KG1 (cell line): ENCODE data around the gene SLC8A1.

Source experiments
- DNase-seq: peaks from one replicate; lab custom pipeline; 2025; lab: John Stamatoyannopoulos, UW

Gene SLC8A1

GRCh38 chr2:40421631-40422297 lies 30.1 kb downstream of the SLC8A1 start:
- DNase-seq: no peak

- no peak for DNase-seq
Observed at GRCh38 chr2:40420478-40420877, 31.4 kb downstream of the SLC8A1 start.

- no peak for DNase-seq
Observed at GRCh38 chr2:40419364-40419762, 32.5 kb downstream of the SLC8A1 start.

- no peak for DNase-seq
Observed at GRCh38 chr2:40418614-40419363, 33.1 kb downstream of the SLC8A1 start.

- DNase-seq: no peak
Observed at GRCh38 chr2:40416486-40416885, 35.4 kb downstream of the SLC8A1 start.

- DNase-seq: no peak
Observed at GRCh38 chr2:40415391-40415790, 36.5 kb downstream of the SLC8A1 start.

GRCh38 chr2:40412456-40412855 lies 39.4 kb downstream of the SLC8A1 start:
- no peak for DNase-seq

GRCh38 chr2:40410695-40411094 lies 41.2 kb downstream of the SLC8A1 start:
- no peak for DNase-seq

GRCh38 chr2:40409734-40410133 lies 42.2 kb downstream of the SLC8A1 start:
- DNase-seq: no peak

GRCh38 chr2:40406485-40407289 lies 45.2 kb downstream of the SLC8A1 start:
- no peak for DNase-seq

- DNase-seq: no peak
Observed at GRCh38 chr2:40405465-40405864, 46.4 kb downstream of the SLC8A1 start.

GRCh38 chr2:40404517-40404916 lies 47.4 kb downstream of the SLC8A1 start:
- DNase-seq: no peak

- DNase-seq: no peak
Observed at GRCh38 chr2:40403233-40403836, 48.6 kb downstream of the SLC8A1 start.

- no peak for DNase-seq
Observed at GRCh38 chr2:40401896-40402295, 50.0 kb downstream of the SLC8A1 start.

GRCh38 chr2:40400336-40400953 lies 51.4 kb downstream of the SLC8A1 start:
- no peak for DNase-seq

- no peak for DNase-seq
Observed at GRCh38 chr2:40397765-40398164, 54.1 kb downstream of the SLC8A1 start.

GRCh38 chr2:40396124-40396523 lies 55.8 kb downstream of the SLC8A1 start:
- no peak for DNase-seq

- DNase-seq: no peak
Observed at GRCh38 chr2:40395169-40396073, 56.5 kb downstream of the SLC8A1 start.

GRCh38 chr2:40394597-40394996 lies 57.3 kb downstream of the SLC8A1 start:
- no peak for DNase-seq

GRCh38 chr2:40394031-40394430 lies 57.9 kb downstream of the SLC8A1 start:
- DNase-seq: no peak

- no peak for DNase-seq
Observed at GRCh38 chr2:40388161-40388560, 63.7 kb downstream of the SLC8A1 start.
